ENCODE results near the gene EML4. TPM values are rescaled to one million over a fixed set of nuclear protein-coding genes. Genes with fewer than 3 reads are reported as not detected.
"Not testable (repeated sequence)": the region's sequence is repeated elsewhere in the genome, so short reads cannot be mapped to it uniquely, and the experiment has no call there.

EML4 gene
- total and polyA plus RNA-seq, 10 of the 15 experiments (the other 5 are each of a cell fraction or from before 2014, with no cell fraction given), result 23.1 to 91.3 (median 77.4) TPM

DNA sequence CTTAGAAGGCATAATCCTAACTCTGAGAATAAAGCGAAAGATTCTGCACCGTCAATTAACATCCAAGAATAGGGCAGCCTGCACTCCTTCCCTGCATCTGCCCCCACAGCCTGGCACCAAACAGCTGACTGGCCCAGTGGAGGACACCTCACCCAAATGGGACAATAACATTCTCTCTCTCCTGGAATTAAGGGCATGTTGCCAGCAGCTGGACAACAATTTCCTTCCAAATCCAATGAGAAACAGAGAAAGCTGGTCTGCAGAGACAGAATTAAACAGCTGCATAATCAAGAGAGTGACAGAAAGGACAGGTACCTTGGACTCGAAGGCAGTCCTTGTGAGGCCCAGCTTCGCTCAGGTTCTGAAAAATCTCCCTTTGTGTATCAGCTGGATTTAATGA is 176.8 kb downstream of the EML4 start (continued):
- TF ChIP-seq, protein P1, sequence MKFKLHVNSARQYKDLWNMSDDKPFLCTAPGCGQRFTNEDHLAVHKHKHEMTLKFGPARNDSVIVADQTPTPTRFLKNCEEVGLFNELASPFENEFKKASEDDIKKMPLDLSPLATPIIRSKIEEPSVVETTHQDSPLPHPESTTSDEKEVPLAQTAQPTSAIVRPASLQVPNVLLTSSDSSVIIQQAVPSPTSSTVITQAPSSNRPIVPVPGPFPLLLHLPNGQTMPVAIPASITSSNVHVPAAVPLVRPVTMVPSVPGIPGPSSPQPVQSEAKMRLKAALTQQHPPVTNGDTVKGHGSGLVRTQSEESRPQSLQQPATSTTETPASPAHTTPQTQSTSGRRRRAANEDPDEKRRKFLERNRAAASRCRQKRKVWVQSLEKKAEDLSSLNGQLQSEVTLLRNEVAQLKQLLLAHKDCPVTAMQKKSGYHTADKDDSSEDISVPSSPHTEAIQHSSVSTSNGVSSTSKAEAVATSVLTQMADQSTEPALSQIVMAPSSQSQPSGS (IDR thresholded peaks at IDR 0.05; ENCODE audit: low read length), result no peak
- no peak for TF ChIP-seq EP300 (IDR thresholded peaks at IDR 0.05; ENCODE audit: borderline replicate concordance in 1 of 2, control insufficient read depth in 1 of 2, low read depth in 2 of 2, low read length in 2 of 2)
- TF ChIP-seq TCF12 (IDR thresholded peaks at IDR 0.05; ENCODE audit: low read depth, low read length), result no peak
- TF ChIP-seq SPI1 (IDR thresholded peaks at IDR 0.05; ENCODE audit: borderline replicate concordance, insufficient read depth, low read depth, low read length), result no peak
- TF ChIP-seq, protein P2, sequence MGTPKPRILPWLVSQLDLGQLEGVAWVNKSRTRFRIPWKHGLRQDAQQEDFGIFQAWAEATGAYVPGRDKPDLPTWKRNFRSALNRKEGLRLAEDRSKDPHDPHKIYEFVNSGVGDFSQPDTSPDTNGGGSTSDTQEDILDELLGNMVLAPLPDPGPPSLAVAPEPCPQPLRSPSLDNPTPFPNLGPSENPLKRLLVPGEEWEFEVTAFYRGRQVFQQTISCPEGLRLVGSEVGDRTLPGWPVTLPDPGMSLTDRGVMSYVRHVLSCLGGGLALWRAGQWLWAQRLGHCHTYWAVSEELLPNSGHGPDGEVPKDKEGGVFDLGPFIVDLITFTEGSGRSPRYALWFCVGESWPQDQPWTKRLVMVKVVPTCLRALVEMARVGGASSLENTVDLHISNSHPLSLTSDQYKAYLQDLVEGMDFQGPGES (IDR thresholded peaks at IDR 0.05), result no peak

DNA sequence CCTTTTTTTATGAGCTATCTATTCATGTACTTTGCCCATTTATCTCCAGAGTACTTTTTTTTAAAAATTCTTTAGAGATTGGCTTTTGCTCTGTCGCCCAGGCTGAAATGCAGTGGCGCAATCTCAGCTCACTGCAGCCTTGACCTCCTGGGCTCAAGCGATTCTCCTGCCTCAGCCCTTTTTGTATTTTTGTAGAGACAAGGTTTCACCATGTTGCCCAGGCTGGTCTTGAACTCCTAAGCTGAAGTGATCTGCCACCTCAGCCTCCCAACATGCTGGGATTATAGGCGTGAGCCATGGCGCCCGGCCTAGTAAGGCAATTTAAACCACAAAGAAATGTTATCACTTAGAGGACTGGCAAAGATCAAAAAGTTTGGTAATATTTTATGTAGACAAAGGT is 177.7 kb downstream of the EML4 start:
- RAD21 ChIA-PET (ENCODE audit: unreplicated experiment); intact Hi-C loops (cut with micrococcal nuclease; ENCODE audit: unreplicated experiment); H3K4me2 ChIP-seq (ENCODE audit: control insufficient read depth, insufficient read depth); in situ Hi-C loops (cut with MboI); H3K27ac ChIP-seq (ENCODE audit: control insufficient read depth, insufficient read depth); FAIRE-seq; ATAC-seq; DNase-seq (ENCODE audit: low read depth, low spot score); H3K4me1 ChIP-seq (ENCODE audit: control insufficient read depth, insufficient read depth, low read length); H3K79me2 ChIP-seq (ENCODE audit: control insufficient read depth, insufficient read depth, low read length); BruUV-seq (replicated peaks); POLR2A ChIA-PET; H3K9me3 ChIP-seq (replicated peaks; ENCODE audit: control insufficient read depth, insufficient read depth, low read length); H3K27me3 ChIP-seq (replicated peaks in 1 of 2; ENCODE audit: control insufficient read depth in 2 of 2, insufficient read depth in 2 of 2, low read length in 1 of 2); H3K9ac ChIP-seq (ENCODE audit: control insufficient read depth, insufficient read depth, low read length); H2AFZ ChIP-seq (ENCODE audit: control insufficient read depth, low read depth, low read length); H3K4me3 ChIP-seq; H4K20me1 ChIP-seq (ENCODE audit: control insufficient read depth, insufficient read depth): not testable (repeated sequence)
- peaks cover 2 to 15% of the 10 kb centered on the region in 2 experiments for H3K36me3 ChIP-seq (ENCODE audit: control insufficient read depth in 2 of 2, insufficient read depth in 2 of 2, low read length in 1 of 2)
- CTCF ChIA-PET, result interaction anchor here (0.8 to 1.9 kb wide), 2 partner anchors 10 to 19 kb away, joined by 5 to 6 read pairs; no protein-coding TSS in a partner anchor
- 97% methylated on average over 6 of the region's 6 CpGs for WGBS (ENCODE audit: insufficient coverage, insufficient replicate concordance, low lambda C conversion rate, missing lambda C conversion rate)
- SMC1A ChIA-PET (ENCODE audit: uncharacterized antibody, unreplicated experiment), result interaction anchor here (1.0 kb wide), 1 partner anchor 261 kb away, joined by 3 read pairs; no protein-coding TSS in a partner anchor

DNA sequence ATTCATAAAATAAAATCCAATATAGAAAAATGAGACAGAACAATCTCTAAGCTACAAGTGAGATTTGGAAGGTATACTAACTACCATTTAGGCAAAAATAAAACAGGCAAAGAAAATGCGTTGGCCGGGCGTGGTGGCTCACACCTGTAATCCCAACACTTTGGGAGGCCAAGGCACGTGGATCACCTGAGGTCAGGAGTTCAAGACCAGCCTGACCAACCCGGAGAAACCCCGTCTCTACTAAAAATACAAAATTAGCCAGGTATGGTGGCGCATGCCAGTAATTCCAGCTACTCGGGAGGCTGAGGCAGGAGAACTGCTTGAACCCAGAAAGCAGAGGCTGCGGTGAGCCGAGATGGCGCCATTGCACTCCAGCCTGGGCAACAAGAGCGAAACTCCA is 178.4 kb downstream of the EML4 start:
- SMC1A ChIA-PET (ENCODE audit: uncharacterized antibody, unreplicated experiment), result interaction anchor here (1.0 kb wide), 1 partner anchor 261 kb away, joined by 3 read pairs; no protein-coding TSS in a partner anchor
- RAD21 ChIA-PET (ENCODE audit: unreplicated experiment); H3K27me3 ChIP-seq (replicated peaks in 1 of 2; ENCODE audit: control insufficient read depth in 2 of 2, insufficient read depth in 2 of 2, low read length in 1 of 2); H3K9ac ChIP-seq (ENCODE audit: control insufficient read depth, insufficient read depth, low read length); H3K4me1 ChIP-seq (ENCODE audit: control insufficient read depth, insufficient read depth, low read length); H3K4me2 ChIP-seq (ENCODE audit: control insufficient read depth, insufficient read depth); intact Hi-C loops (cut with micrococcal nuclease; ENCODE audit: unreplicated experiment); H4K20me1 ChIP-seq (ENCODE audit: control insufficient read depth, insufficient read depth); ATAC-seq; FAIRE-seq; H3K79me2 ChIP-seq (ENCODE audit: control insufficient read depth, insufficient read depth, low read length); H3K9me3 ChIP-seq (replicated peaks; ENCODE audit: control insufficient read depth, insufficient read depth, low read length); H3K4me3 ChIP-seq; H3K27ac ChIP-seq (ENCODE audit: control insufficient read depth, insufficient read depth); BruUV-seq (replicated peaks); H2AFZ ChIP-seq (ENCODE audit: control insufficient read depth, low read depth, low read length); DNase-seq (ENCODE audit: low read depth, low spot score); in situ Hi-C loops (cut with MboI): not testable (repeated sequence)
- peaks cover 2 to 15% of the 10 kb centered on the region in 2 experiments for H3K36me3 ChIP-seq (ENCODE audit: control insufficient read depth in 2 of 2, insufficient read depth in 2 of 2, low read length in 1 of 2)
- CTCF ChIA-PET, result interaction anchor here (1.9 kb wide), 1 partner anchor 19 kb away, joined by 6 read pairs; no protein-coding TSS in a partner anchor
- WGBS (ENCODE audit: insufficient coverage, insufficient replicate concordance, low lambda C conversion rate, missing lambda C conversion rate), result 94% methylated on average over 12 of the region's 12 CpGs
- POLR2A ChIA-PET, result interaction anchor here (0.7 kb wide), 1 partner anchor 289 kb away, joined by 5 read pairs; no protein-coding TSS in a partner anchor
